Stomach (tissue), 9 donors: ENCODE measurements around the gene TOR4A. TPM values are rescaled to one million over a fixed set of nuclear protein-coding genes. Genes with fewer than 3 reads are reported as not detected.

Experiments
- DNase-seq, 2 donors: peaks; one replicate each; pipeline versions ENCODE4 v3.0.0 to v3.0.0-alpha.2; 2013 to 2019
- H3K27ac ChIP-seq, 5 donors: fragments of 200-600 bp in 4 of 5; sonication (generic) in 4 of 5; one replicate each; pipeline ENCODE4 v1.5.1; 2013 to 2019; ENCODE audit warnings: mild to moderate bottlenecking in 1 of 5, moderate library complexity in 1 of 5
- H3K27me3 ChIP-seq, 3 donors: fragments of 200-600 bp; sonication (generic); one replicate each; pipeline ENCODE4 v1.5.1; 2017 to 2019; ENCODE audit warnings: mixed run types in 1 of 3
- H3K36me3 ChIP-seq, 4 donors: fragments of 200-600 bp; sonication (generic); 1 replicate in 3 of 4; 2 replicates in 1 of 4; pipeline ENCODE4 v1.5.1; 2016 to 2019
- H3K4me1 ChIP-seq, 4 donors: fragments of 200-600 bp; sonication (generic); one replicate each; pipeline ENCODE4 v1.5.1; 2016 to 2019
- H3K4me3 ChIP-seq, 4 donors: fragments of 200-600 bp; sonication (generic) in 3 of 4; one replicate each; pipeline ENCODE4 v1.5.1; 2016 to 2019; ENCODE audit warnings: mild to moderate bottlenecking in 1 of 4
- H3K9me3 ChIP-seq, 4 donors: fragments of 200-600 bp; sonication (generic); one replicate each; pipeline ENCODE4 v1.5.1; 2016 to 2019
- EP300 ChIP-seq: sonication (generic); formaldehyde crosslinking; IDR thresholded peaks from one replicate; pipeline ENCODE4 v1.6.1; 2017; ENCODE audit warnings: antibody characterized with exemption
- POLR2A ChIP-seq, 4 donors: fragments of 450-650 bp; IDR thresholded peaks; one replicate each; pipeline ENCODE4 v1.6.1; 2016; ENCODE audit warnings: antibody characterized with exemption in 4 of 4, control low read depth in 2 of 4, mild to moderate bottlenecking in 1 of 4, moderate library complexity in 1 of 4
- POLR2AphosphoS5 ChIP-seq, 3 donors: sonication (generic); formaldehyde crosslinking; IDR thresholded peaks; one replicate each; pipeline ENCODE4 v1.6.1; 2016; ENCODE audit warnings: antibody characterized with exemption in 3 of 3
- WGBS, 5 donors: extraction: QIAGEN DNeasy Blood & Tissue Kit in 3 of 5; methylation state at CpG; one replicate each; pipeline versions ENCODE4 v1.1.5 to v1.1.7; 2013 to 2018; 5-methylcytosine and 5-hydroxymethylcytosine counted together
- intact Hi-C: fragments of 100-400 bp; cut with DNase I; formaldehyde crosslinking; loops from one replicate; pipeline ENCODE4 v1.15.1; 2023; ENCODE audit warnings: low total_unique reads
- polyA plus RNA-seq, 3 donors: library from polyadenylated mRNA; stranded (reverse); fragments of 200-250 nt; gene quantifications; one replicate each; pipeline ENCODE4 v1.2.3, GENCODE V29; 2013
- total RNA-seq, 5 donors: library from RNA; depleted of rRNA; stranded (reverse); fragments of >200 nt; gene quantifications; one replicate each; pipeline versions ENCODE4 v1.1.0 to v1.2.3, GENCODE V29; 2014 to 2016
- TF ChIP-seq, protein P1 (sequence below), 7 experiments: fragments of 450-650 bp in 4 of 7; fragments of 200-600 bp in 3 of 7; sonication (generic) in 3 of 7; IDR thresholded peaks; one replicate each; pipeline ENCODE4 v1.5.1; 2016 to 2019; ENCODE audit warnings: antibody characterized with exemption in 7 of 7, control low read depth in 2 of 7, mild to moderate bottlenecking in 1 of 7
- donor health status: healthy with polysubstance abuse.
- donor health status: Bipolar disorder and iron deficiency.
- donor health status: healthy.

TOR4A gene
- total and polyA plus RNA-seq, 8 donors, result 5.9 to 180 (median 10.2) TPM

DNA sequence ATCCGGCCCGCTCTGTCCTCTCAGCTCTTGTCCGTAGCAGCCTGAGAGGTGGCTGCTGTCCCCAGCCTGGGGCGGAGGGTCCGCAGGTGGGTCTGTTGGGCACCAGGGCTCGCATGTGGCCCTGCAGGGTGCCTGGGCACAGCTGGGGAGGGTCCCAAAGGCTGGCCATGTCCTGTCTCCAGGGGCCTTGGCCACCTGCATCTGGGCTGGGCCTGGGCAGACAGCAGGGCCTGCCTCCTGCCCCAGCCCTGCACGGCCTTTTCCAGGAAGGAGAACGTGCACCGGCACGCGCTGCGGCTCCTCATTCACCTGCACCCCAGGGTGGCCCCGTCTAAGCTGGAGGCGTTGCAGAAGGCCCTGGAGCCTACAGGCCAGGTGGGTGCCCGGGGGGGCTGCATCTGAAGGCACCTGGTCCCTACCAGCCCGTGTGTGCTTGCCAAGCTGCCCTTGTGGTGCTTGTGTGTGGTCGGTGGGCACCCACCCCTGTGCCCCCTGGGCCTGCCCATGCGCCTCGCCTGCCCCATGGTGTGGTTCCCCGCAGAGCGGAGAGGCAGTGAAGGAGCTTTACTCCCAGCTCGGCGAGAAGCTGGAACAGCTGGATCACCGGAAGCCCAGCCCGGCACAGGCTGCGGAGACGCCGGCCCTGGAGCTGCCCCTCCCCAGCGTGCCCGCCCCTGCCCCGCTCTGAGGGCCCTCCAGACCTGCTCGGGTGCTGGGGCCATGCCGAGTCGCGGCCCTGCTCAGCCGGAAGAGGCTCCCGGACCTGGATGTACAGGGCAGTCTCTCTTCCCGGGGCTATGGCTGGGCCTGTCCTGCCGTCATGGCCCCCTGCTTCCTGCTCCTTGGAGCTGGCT lies 5.1 kb upstream of the TOR4A start:
- no peak for TF ChIP-seq EP300
- no peak for TF ChIP-seq POLR2AphosphoS5 (IDR thresholded peaks at IDR 0.05)
- TF ChIP-seq POLR2A (IDR thresholded peaks at IDR 0.05), result no peak
- TF ChIP-seq, protein P1, sequence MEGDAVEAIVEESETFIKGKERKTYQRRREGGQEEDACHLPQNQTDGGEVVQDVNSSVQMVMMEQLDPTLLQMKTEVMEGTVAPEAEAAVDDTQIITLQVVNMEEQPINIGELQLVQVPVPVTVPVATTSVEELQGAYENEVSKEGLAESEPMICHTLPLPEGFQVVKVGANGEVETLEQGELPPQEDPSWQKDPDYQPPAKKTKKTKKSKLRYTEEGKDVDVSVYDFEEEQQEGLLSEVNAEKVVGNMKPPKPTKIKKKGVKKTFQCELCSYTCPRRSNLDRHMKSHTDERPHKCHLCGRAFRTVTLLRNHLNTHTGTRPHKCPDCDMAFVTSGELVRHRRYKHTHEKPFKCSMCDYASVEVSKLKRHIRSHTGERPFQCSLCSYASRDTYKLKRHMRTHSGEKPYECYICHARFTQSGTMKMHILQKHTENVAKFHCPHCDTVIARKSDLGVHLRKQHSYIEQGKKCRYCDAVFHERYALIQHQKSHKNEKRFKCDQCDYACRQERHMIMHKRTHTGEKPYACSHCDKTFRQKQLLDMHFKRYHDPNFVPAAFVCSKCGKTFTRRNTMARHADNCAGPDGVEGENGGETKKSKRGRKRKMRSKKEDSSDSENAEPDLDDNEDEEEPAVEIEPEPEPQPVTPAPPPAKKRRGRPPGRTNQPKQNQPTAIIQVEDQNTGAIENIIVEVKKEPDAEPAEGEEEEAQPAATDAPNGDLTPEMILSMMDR (IDR thresholded peaks at IDR 0.05), result no peak
- H3K27ac ChIP-seq, result peak overlapping the region; percentile 43 to 95 (median 88)
- no peaks in the 10 kb centered on the region for H3K9me3 ChIP-seq
- intact Hi-C loops, result no loop called here
- peaks cover 0 to 13% (median 0%) of the 10 kb centered on the region in 3 donors for H3K27me3 ChIP-seq
- H3K36me3 ChIP-seq, result peaks cover 28 to 54% (median 46%) of the 10 kb centered on the region in 4 donors
- no peak overlapping the region for H3K4me3 ChIP-seq
- peaks cover 62 to 98% (median 97%) of the 10 kb centered on the region in 4 donors for H3K4me1 ChIP-seq
- 90 to 94% (median 91%) methylated on average over 23 to 39 of the region's 39 CpGs for WGBS, 5 donors
- peak in 1 of 2 donors; percentile 6 for DNase-seq

DNA sequence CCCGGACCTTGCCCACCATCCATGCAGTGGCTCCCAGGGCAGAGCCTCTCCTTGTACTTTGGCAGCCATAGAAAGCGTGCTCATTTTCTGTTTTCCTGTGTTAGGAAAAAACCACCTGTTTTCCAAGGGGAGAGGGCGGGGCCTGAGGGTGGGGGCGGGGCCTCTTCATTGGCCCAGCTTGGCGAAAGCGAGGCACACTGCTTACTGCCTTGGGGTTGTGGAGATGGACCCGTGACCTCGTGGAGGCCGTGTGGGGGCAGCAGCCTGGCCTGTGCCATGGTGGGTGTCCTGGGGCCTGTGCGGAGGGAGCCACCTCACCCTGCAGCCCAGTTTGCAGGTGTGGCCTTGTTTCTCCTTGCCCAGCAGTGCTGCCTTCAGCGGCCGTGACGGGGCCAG lies 4.4 kb upstream of the TOR4A start:
- TF ChIP-seq POLR2AphosphoS5 (IDR thresholded peaks at IDR 0.05) (no peak), EP300 (no peak)
- TF ChIP-seq, protein P1 (IDR thresholded peaks at IDR 0.05), result no peak
- H3K27ac ChIP-seq, result peak overlapping the region; percentile 43 to 95 (median 88)
- DNase-seq, result peak in 1 of 2 donors; percentile 18
- H3K4me1 ChIP-seq, result peaks cover 64 to 98% (median 95%) of the 10 kb centered on the region in 4 donors
- H3K4me3 ChIP-seq, result no peak overlapping the region
- peaks cover 0 to 20% (median 0%) of the 10 kb centered on the region in 3 donors for H3K27me3 ChIP-seq
- WGBS, 5 donors, result 48 to 100% (median 68%) methylated on average over 1 to 13 of the region's 13 CpGs
- intact Hi-C loops, result no loop called here
- H3K36me3 ChIP-seq, result peaks cover 25 to 48% (median 40%) of the 10 kb centered on the region in 4 donors
- no peaks in the 10 kb centered on the region for H3K9me3 ChIP-seq

DNA sequence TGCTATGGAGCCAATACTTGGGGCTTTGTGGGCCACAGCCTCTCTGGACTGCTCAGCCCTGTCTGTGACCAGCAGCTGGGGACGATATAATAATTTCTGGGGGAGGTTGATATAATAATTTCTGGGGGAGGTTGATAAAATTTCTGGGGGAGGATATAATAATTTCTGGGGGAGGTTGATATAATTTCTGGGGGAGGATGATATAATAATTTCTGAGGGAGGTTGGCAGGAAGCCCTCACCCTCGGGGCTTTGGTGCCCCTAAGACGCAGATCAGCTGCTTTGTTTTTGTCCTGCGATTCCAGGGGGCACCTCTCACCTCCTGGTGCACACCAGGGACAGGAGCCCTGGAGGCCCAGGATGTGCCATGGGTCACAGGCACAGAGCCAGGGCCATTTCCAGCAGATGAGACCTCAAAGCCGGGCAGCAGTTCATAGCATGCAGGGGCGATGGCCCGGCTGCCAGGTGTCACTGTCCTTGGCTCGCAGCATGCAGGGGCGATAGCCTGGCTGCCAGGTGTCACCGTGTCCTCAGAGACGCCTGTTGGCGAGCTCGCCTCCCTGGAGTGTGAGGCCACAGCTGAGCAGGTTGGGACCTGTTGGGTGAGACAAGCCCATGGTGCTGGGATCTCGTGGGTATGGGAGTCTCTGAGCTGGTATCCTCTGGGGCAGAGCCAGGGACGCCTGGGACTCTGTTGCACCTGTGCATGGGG lies 3.8 kb upstream of the TOR4A start:
- peaks cover 25 to 43% (median 37%) of the 10 kb centered on the region in 4 donors for H3K36me3 ChIP-seq
- 39 to 72% (median 52%) methylated on average over 9 to 15 of the region's 15 CpGs for WGBS, 5 donors

DNA sequence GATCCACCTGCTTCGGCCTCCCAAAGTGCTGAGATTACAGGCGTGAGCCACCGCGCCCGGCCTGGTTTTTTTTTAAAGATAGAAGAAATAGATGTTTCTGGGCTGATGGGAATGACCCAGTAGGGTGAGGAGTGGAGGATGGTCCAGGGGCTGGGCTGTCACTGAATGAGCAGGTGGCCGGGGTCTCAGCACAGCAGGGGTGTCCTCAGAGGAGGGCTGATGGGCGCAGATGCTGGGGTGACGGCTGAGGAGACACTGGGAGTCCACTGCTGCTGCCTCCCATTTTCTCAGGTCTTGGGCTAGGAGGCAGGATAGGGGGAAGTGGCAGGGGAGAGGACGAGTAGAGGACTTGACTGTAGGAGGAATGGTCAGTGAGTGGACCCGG lies 2.3 kb upstream of the TOR4A start:
- Histone ChIP-seq H3K36me3 (peaks cover 31 to 49% (median 47%) of the 10 kb centered on the region in 4 donors), H3K27me3 (peaks cover 0 to 41% (median 0%) of the 10 kb centered on the region in 3 donors), H3K9me3 (no peaks in the 10 kb centered on the region), H3K4me3 (peak overlapping the region in 1 of 4 donors; percentile 9), H3K27ac (peak overlapping the region; percentile 88 to 95 (median 95)), H3K4me1 (peaks cover 56 to 99% (median 92%) of the 10 kb centered on the region in 4 donors)
- intact Hi-C loops, result no loop called here
- TF ChIP-seq POLR2A (IDR thresholded peaks at IDR 0.05) (no peak), POLR2AphosphoS5 (IDR thresholded peaks at IDR 0.05) (no peak), EP300 (no peak)
- TF ChIP-seq, protein P1 (IDR thresholded peaks at IDR 0.05), result no peak
- DNase-seq, result peak in 1 of 2 donors; percentile 20
- 56 to 84% (median 76%) methylated on average over 10 of the region's 10 CpGs for WGBS, 5 donors

More for the DNA sequence above, 3.8 kb upstream of the TOR4A start:
- H3K4me1 ChIP-seq, result peaks cover 64 to 98% (median 94%) of the 10 kb centered on the region in 4 donors
- H3K27me3 ChIP-seq, result peaks cover 0 to 26% (median 0%) of the 10 kb centered on the region in 3 donors
- peak overlapping the region; percentile 86 to 95 (median 95) for H3K27ac ChIP-seq
- peak; percentile 35 to 60 for DNase-seq
- TF ChIP-seq, protein P1 (IDR thresholded peaks at IDR 0.05), result no peak
- TF ChIP-seq POLR2AphosphoS5 (IDR thresholded peaks at IDR 0.05) (no peak), POLR2A (IDR thresholded peaks at IDR 0.05) (no peak), EP300 (no peak)
- intact Hi-C loops, result no loop called here
- no peaks in the 10 kb centered on the region for H3K9me3 ChIP-seq
- no peak overlapping the region for H3K4me3 ChIP-seq
